GM19397 (cell line): ENCODE measurements around the gene GALNT16.

ENCODE experiments used
- ATAC-seq: cut with Tn5 transposase; IDR thresholded peaks from one replicate; pipeline ENCODE4 v1.9.1; 2021; ENCODE audit warnings: mild to moderate bottlenecking, moderate library complexity; ENCODE audit not compliant: unreplicated experiment

The GALNT16 gene

DNA sequence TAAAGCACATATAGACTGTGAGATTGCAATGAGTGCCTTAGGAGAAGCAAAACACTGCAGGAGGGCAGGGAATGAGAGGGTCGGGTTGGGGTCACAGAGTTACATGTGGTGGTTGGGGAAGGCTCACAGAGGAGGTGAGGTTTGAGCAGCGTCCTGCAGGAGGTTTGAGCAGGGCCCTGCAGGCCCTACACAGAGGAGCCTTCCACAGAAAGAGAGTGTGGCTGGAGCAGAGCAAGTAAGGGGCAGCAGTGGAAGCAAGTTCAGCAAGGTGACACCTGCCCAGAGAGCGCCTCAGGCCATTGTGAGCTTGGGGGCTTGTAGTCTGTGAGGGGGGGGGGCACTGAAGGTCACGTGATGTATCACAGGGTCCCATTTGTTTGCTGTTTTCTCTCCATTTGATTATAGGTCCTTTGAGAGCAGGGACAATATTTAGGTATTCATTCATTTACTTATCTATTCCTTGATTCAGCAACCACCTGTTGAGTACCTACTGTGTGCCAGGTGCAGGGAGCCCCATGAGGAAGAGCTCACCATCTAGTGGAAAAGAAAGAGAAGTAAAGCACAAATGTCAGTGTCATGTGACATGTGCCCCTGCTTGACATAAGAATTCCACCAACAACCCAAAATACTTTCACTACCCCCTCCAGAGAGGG lies 56.6 kb downstream of the GALNT16 start:
- ATAC-seq = no peak

GRCh38 chr14:69317102-69317755 lies 57.3 kb downstream of the GALNT16 start:
- ATAC-seq = no peak

DNA sequence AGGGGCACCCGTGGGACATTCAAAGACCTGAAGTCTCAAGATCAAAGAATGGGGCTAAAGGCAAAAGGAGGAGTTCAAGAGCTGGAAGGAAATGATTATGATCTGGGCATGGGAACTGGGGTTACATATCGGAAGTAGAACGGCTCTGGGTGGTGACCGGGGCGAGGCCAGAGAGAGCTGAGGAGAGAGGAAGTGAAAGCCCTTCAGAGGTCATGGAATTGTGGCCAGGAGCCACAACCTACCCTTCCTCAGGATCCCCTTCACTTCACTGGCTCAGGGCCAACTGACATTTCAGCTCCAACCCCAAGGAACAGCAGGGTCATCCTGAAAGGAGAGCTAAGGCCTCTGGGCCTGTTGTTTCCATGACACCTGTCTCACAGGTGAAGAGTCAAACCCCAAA lies 57.8 kb downstream of the GALNT16 start:
- no peak for ATAC-seq

DNA sequence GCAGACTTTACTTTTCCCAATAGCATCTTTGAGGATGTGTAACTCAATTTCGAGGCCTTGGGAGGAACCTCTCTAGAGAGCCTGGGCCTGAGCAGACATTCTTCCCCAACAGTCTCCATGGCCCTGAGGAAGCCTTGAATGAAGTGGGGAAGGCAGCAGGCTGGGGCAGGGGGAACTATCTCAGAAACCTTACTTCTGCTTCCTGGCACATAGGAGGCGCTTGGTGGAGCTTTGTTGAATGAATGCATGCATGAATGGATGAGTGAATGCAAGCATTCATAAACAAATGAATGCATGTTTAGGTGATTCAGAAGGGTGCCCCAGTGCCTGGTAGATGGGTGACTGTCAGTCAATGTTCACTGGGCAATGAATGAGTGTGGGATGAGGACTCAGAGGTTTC lies 58.3 kb downstream of the GALNT16 start:
- no peak for ATAC-seq

GRCh38 chr14:69318901-69319475 lies 59.0 kb downstream of the GALNT16 start:
- ATAC-seq = no peak

DNA sequence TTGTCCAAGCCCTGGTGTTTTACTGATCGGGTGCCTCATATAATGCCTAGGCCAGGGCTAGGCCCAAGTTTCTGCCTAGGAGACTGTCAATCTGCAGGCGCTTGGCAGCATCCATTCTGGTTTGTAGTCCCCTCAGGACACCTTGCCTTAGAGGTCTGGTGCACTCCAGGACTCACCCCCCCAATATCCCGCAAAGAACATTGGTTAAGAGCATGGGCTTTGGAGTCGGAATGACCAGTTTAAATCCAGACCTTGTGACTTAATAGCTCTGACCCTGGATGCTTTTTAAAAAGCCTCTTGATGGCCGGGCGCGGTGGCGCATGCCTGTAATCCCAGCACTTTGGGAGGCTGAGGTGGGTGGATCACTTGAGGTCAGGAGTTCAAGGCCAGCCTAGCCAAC lies 60.0 kb downstream of the GALNT16 start:
- ATAC-seq = no peak

- ATAC-seq = no peak
These were observed 60.8 kb downstream of the GALNT16 start for GRCh38 chr14:69320581-69321365.

- no peak for ATAC-seq
These were observed 61.8 kb downstream of the GALNT16 start for GRCh38 chr14:69321601-69322330.

DNA sequence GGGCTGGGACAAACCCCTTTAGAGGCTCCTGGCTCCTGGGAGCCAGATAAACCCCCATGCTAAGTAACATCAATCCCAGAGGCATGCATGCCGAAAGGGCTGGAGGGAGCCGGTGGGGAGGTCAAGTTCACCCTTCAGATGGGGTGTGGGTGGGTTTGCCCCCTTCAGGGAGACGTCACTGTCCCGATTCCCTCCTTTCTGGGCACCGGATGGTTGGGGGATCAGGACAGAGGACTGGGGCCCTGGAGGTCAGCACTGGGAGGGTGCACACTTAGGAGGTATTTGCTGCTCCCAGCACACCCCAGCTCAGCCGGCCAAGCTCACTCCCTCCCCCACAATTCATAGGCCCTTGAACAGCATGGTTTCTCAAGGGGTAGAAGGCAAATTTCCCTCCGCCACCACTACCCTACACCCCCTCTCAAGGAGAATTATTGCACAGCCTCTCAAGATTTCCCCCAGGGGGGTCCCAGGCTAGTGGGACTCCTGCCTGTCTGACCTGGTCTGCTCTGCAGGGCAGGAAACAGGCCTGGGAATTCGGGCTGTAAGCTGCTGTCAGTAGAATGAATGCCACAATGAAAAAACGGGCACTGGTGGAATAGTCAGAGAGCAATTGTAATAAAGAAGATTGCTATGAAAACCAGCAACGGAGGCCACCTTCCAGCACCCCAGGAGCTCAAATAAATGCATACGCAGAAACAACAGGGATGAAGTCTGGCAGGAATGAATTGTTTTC lies 63.5 kb downstream of the GALNT16 start:
- ATAC-seq = no peak

- no peak for ATAC-seq
These were observed 64.0 kb downstream of the GALNT16 start for GRCh38 chr14:69323999-69324282.

DNA sequence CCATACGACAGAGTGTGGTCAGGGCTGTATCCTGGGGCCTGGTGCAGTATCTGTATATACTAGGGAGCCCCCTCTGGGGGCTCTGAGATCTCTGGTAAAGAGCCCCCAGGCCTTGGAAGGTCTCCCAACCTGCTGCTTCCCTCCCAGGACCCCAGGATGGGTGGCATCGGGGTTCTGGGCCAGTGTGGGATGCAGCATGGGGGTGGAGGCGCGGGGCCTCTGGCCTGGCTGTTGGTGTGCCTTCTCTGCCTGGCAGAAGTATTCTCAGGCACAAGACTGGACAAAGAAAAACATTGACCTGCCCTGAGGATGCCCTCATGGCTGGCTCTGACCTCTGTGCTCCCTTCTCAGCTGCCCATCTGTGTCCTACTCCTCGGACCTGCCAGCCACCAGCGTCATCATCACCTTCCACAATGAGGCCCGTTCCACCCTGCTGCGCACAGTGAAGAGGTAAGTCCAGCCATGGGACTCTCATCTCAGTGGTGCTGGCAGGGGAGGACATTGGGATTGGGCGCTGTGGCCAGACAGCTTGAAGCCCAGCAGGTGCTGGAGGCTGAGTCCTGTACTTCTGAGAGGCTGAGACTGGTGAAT lies 64.5 kb downstream of the GALNT16 start:
- no peak for ATAC-seq

GRCh38 chr14:69325086-69325485 lies 65.1 kb downstream of the GALNT16 start:
- no peak for ATAC-seq

GRCh38 chr14:69325646-69326265 lies 65.8 kb downstream of the GALNT16 start:
- no peak for ATAC-seq

GRCh38 chr14:69326611-69327010 lies 66.7 kb downstream of the GALNT16 start:
- ATAC-seq = no peak

GRCh38 chr14:69327507-69327906 lies 67.5 kb downstream of the GALNT16 start:
- ATAC-seq = no peak

DNA sequence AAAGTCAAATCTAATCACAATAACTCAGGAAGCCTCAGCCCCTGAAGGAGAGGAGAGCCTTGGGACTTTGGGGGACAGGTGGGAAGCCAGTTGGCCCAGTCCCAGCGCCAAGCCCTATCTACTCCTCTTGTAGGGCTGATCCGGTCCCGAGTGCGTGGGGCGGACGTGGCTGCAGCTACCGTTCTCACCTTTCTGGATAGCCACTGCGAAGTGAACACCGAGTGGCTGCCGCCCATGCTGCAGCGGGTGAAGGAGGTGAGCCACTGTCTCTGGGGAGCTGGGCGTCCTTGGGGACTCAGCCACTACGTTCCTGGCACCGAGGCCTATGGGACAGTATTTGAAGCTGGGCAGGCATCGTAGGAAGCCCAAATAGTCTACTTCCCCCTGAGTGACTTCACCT lies 68.4 kb downstream of the GALNT16 start:
- no peak for ATAC-seq

DNA sequence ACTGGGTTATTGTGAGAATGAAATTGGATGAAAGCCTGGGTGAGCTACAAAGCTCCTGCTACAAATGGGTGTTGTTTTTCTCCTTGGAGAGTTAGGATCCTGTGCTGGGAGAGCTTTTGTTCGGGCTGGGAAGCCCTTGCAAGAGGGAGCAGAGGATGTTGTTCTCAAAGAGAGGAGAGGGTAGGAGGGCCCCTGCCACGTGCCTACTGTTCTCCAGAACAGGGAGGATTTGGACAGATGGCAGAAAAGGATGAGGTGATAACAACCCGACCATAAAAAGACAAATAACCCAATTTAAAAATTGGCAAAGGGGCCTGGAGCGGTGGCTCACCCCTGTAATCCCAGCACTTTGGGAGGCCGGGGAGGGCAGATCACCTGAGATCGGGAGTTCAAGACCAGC lies 68.8 kb downstream of the GALNT16 start:
- no peak for ATAC-seq

GRCh38 chr14:69331206-69331605 lies 71.2 kb downstream of the GALNT16 start:
- no peak for ATAC-seq

GRCh38 chr14:69332782-69333395 lies 72.9 kb downstream of the GALNT16 start:
- ATAC-seq = no peak
